Measurements from ENCODE around the gene LGALS9.

The LGALS9 gene

DNA sequence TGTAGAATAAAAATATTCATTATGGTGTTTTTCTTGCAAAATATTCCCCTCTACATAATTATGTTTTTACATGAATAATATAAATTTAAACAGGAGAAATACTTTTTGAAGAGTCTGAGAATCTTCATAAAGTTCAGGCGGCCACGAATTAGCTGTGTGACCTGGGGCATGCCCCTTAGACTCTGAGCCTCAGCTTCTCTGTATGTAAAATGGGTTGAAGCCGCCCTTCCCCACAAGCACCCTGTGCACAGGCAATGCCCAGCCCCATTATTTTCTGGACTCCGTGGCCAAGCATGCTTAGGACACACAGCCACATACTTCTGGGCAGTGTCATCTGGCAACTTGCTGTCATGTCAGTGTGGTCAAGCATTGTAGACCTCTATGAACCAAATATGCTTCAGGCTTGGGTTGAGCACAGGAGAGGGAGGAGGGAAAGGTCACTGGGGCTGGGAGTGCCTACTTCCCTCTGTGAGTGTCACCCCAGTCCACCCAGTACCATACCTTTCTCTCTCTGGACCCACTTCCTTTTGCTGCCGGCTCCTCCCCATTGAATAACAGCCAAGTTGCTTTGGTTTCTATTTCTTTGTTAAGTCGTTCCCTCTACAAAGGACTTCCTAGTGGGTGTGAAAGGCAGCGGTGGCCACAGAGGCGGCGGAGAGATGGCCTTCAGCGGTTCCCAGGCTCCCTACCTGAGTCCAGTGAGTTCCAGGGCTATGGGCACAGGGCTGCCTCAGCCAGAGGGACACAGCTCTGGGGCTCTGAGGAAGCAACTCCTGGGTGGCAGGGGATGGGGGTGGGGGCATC is at the start of gene LGALS9:
LGALS9 (plus strand) TSS at position 582 of the 804 bp plus-strand sequence; CDS start at position 660, 78 bp downstream.
- H3K4me3 ChIP-seq (ENCODE audit: low read depth, low read length), result no peak within 1 kb of the TSS
- TF ChIP-seq, protein P1, sequence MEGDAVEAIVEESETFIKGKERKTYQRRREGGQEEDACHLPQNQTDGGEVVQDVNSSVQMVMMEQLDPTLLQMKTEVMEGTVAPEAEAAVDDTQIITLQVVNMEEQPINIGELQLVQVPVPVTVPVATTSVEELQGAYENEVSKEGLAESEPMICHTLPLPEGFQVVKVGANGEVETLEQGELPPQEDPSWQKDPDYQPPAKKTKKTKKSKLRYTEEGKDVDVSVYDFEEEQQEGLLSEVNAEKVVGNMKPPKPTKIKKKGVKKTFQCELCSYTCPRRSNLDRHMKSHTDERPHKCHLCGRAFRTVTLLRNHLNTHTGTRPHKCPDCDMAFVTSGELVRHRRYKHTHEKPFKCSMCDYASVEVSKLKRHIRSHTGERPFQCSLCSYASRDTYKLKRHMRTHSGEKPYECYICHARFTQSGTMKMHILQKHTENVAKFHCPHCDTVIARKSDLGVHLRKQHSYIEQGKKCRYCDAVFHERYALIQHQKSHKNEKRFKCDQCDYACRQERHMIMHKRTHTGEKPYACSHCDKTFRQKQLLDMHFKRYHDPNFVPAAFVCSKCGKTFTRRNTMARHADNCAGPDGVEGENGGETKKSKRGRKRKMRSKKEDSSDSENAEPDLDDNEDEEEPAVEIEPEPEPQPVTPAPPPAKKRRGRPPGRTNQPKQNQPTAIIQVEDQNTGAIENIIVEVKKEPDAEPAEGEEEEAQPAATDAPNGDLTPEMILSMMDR (IDR thresholded peaks at IDR 0.05; ENCODE audit: low read depth, low read length), result no peak

DNA sequence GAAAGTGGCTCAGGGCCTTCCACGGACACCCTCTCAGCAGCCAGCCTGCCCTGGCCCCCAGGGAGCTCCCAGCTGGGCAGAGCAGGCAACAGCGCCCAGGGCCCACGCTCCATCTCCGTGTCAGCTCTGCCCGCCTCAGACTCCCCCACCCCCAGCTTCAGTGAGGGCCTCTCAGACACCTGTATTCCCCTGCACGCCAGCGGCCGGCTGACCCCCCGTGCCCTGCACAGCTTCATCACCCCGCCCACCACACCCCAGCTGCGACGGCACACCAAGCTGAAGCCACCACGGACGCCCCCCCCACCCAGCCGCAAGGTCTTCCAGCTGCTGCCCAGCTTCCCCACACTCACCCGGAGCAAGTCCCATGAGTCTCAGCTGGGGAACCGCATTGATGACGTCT is 48.3 kb upstream of the LGALS9 start:
- TF ChIP-seq, protein P1 (IDR thresholded peaks at IDR 0.05; ENCODE audit: low read depth, low read length), result no peak
- H3K4me3 ChIP-seq (ENCODE audit: low read depth, low read length), result no peak overlapping the region

DNA sequence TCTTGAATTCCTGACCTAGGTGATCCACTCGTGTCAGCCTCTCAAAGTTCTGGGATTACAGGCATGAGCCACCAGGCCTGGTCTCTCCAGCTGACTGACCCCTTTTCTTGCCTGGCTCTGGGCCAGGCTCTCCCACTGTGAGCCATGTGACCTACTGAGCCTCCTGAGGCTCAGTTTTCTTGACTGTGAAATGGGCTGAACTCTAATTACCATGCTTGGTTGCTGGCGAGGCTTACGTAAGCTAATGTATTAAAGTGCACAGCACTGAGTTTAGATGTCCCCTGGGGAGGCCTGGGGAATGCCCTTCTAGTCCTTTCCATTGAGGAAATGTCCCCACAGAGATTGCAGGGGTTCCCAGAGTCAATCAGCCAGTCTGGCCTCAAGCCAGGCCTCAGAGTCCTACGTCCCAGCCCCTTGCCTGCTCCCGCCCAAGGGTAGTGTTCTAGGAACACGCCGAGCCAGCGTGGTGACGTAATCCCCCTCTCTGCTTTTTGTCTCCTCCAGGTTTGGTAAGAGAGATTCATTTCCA is 45.8 kb upstream of the LGALS9 start:
- TF ChIP-seq, protein P1 (IDR thresholded peaks at IDR 0.05; ENCODE audit: low read depth, low read length), result no peak

DNA sequence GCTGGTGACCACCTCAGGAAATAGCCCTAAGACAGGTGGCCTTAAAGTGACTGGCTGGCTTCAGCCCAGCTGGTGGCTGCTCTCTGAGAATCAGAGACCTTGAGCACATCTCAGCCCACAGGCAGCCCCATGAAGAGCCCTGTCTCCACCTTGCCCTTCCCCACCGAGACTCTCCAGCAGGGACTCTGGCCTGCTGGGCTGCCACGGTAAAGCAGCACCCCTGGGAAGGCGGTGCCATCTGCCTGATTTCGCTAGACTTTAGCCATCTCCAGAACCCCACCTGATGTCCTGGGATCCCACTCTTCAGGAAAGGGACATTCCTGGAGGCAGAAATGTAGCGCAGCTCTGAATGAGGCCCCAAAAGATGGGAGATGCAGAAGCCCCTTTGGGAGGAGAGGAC is 45.2 kb upstream of the LGALS9 start:
- no peak overlapping the region for H3K4me3 ChIP-seq (ENCODE audit: low read depth, low read length)
- TF ChIP-seq, protein P1 (IDR thresholded peaks at IDR 0.05; ENCODE audit: low read depth, low read length), result no peak

More for the DNA sequence above, 45.8 kb upstream of the LGALS9 start:
- no peak overlapping the region for H3K4me3 ChIP-seq (ENCODE audit: low read depth, low read length)

DNA sequence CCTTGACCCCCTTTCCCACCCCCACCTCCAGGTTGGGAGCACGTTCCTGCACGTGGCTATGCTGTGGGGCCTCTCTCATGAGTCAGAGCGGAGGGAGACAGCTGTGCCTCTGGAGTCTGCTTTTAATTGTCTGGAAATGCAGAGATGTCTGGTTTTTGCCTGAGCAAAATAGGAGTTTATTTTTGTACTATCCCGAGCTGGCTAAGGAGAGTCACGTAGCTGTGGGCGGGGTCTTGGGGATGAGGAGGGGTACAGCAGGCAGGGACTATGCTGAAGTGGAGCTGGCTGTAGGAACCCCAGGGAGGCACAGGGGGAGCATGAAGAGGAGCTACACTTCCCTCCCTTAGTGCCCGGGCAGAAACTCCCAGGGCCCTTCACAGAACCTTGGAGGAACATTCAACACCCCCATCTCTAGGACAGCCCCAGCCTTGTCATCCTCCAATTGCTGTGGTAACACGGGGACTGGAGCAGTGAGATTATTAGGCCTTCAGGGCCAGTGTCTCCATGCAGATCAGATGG is 44.7 kb upstream of the LGALS9 start:
- TF ChIP-seq, protein P1 (IDR thresholded peaks at IDR 0.05; ENCODE audit: low read depth, low read length), result no peak
- no peak overlapping the region for H3K4me3 ChIP-seq (ENCODE audit: low read depth, low read length)

DNA sequence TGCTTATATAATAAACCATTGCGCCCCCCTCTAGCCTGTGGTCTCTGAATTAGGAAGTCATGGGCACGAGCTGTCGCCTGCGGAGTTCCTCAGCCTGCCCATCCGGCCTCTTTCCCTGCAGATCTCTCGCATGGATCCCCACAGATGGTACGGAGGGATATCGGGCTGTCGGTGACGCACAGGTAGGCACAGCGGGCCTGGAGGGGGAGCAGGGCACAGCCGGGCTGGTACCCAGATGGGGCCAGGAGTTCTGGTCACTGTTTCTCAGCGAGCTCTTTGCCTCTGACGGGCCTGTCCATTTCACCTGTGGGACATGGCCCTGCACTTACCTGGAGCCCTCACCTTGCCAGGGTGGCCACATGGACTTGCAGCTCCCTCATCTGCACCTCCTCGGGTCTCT is 42.6 kb upstream of the LGALS9 start:
- TF ChIP-seq, protein P1 (IDR thresholded peaks at IDR 0.05; ENCODE audit: low read depth, low read length), result no peak
- no peak overlapping the region for H3K4me3 ChIP-seq (ENCODE audit: low read depth, low read length)

DNA sequence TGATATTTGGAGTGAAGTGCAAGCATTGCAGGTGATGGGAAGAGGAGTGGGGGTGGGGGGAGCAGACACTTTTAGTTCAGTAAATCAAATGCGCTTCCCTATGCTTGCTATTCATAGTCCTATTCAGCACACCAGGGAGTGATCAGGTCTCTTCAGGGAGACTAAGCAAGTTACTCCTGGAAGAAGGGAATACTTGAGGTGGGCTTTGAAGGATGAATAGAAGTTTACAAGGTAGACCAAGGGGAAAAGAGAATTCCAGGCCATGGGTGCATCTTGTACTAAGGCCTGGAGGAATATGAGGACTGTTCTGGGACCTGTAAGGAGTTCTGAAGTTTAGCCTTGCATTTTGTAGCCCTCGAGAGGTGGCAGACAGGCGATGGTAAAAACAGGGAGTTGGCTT is 40.1 kb upstream of the LGALS9 start:
- H3K4me3 ChIP-seq (ENCODE audit: low read depth, low read length), result no peak overlapping the region
- TF ChIP-seq, protein P1 (IDR thresholded peaks at IDR 0.05; ENCODE audit: low read depth, low read length), result no peak

Data from WI38 (cell line).